RPMI7951 (cell line): ENCODE measurements around the gene VCX2. TPM values are rescaled to one million over a fixed set of nuclear protein-coding genes. Genes with fewer than 3 reads are reported as not detected.
"Not testable (repeated sequence)": the region's sequence is repeated elsewhere in the genome, so short reads cannot be mapped to it uniquely, and the experiment has no call there.

Source experiments
- DNase-seq: peaks from one replicate; pipeline ENCODE4 v3.0.0-alpha.2; 2012; ENCODE audit warnings: low read depth
- total RNA-seq: library from RNA; depleted of rRNA; stranded (reverse); fragments of >200 nt; shearing (Covaris generic); gene quantifications from 2 replicates; pipeline ENCODE4 v1.2.3, GENCODE V29; 2014; rRNA removed

VCX2 gene
- total RNA-seq: not detected in 2 replicates

- DNase-seq: not testable (repeated sequence)
These were observed at the start of gene VCX2 for GRCh38 chrX:8171169-8171568. VCX2 (minus strand) TSS chrX:8171267; CDS start chrX:8170643, 624 bp downstream.

DNA sequence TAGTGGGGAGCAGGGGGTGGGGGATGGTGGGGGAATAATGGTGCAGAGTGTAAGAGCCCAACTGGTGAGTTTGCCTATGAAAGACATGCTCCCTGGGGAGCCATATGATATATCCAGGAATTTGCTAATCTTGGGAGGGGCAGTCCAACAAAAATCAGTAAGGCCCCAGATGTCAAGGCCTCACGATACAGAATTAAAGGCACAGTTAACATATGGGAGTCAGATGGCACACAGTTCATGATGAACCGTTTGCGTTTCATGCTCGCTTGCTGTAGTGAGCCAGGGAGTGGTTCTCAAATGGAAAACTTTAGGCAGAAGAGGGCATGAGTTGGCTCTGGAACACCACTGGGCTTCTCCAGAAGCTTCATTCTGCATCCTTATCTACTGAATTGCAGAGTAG is 33.9 kb upstream of the VCX2 start:
- no peak for DNase-seq

- DNase-seq: no peak
These were observed 33.3 kb upstream of the VCX2 start for GRCh38 chrX:8204169-8204935.

- no peak for DNase-seq
These were observed 30.8 kb upstream of the VCX2 start for GRCh38 chrX:8201896-8202331.

GRCh38 chrX:8196776-8197175 is 25.7 kb upstream of the VCX2 start:
- no peak for DNase-seq

GRCh38 chrX:8194216-8194615 is 23.1 kb upstream of the VCX2 start:
- DNase-seq: no peak

GRCh38 chrX:8192276-8192675 is 21.2 kb upstream of the VCX2 start:
- DNase-seq: no peak

DNA sequence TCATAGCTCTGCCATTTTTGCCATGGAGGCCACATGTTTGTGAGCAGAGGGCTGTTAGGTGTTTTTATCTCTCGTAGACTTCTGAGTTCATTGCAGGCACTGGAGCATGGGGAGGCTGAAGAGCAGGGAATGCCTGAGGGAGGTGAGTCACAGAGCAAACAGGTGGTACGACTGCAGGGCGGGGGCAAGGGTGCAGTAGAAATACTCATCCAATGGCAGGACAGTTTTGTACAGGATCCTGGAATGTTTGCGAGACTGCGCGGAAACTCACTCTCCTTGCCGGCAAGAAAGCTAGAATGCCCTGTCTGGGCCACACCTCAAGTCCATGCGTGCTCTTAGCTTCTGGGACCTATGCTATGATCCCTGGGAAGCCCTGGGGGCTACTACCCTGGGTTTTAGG is 20.0 kb upstream of the VCX2 start:
- DNase-seq: no peak

DNA sequence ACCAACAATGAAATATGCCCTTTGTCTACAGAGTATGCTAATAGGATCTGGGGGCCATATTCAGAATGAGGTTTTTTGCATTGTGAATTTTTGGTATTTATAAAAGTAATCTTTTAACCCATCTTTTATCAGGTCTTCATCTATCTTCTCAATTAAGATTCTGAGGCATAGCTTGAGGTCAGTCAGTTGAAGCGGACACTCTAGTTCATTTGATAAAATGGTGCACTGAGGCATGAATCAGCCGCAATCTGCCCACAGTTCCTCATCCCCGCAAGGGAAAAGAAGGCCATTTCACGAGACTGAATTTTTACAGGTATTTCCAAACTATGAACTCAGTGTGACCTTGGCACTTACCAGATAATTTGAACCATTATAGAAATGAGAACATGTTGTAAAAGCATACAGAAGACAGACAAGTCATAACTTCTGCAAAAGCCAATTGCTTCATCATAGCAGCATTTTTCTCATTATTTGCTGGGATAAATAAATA is 19.3 kb upstream of the VCX2 start:
- no peak for DNase-seq

DNA sequence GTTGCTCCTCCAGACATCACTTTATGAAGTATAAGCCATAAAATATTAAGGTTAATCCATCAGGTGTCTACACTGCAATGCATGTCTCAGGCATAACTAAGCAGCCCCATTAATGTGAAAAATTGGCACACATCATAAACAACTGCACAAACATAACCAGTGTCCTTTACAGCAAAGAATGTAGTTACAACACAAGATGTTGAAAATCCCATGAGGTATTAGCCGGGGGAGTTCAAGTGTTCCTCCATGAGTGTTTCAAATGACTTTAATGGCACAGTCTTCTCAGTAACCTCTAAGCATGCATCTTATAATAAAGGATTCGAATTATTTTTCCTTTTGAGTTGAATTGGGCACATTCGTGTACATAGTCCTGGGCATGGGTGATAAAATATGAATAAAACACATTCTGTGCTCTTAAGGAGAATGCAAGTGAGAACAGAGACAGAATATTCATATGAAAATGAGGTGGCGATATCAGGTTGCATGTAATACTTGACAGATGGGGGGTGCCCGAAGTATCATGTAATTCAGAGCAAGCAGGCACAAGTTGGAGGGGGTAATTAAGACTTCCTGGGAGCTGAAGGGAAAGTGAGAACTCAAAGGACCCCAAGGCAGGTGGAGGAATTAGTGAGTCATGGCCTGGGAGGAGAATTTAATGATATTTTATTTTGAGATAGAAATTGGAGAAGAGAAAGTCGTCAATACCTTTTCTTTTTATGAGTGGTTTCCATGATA is 18.2 kb upstream of the VCX2 start:
- DNase-seq: no peak

DNA sequence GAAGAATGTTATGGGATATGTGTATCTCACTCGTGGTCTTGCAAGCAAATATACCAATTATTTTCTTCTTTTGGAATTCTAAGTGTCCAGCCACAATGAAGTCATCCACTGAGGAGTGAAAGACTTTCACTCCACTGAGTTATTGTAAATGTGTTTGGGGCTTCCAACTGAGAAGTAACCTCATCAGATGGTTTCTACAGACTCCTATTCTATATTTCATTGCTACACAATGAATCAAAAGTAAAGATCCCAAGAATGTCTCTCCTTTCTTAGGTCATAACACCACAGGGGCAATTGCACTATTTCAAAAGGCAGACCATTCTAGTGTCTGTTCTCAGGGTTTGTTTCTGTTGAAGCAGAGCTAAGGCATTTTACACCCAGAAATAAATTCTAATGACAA is 12.3 kb upstream of the VCX2 start:
- no peak for DNase-seq

GRCh38 chrX:8179656-8180055 is 8.6 kb upstream of the VCX2 start:
- DNase-seq: no peak

DNA sequence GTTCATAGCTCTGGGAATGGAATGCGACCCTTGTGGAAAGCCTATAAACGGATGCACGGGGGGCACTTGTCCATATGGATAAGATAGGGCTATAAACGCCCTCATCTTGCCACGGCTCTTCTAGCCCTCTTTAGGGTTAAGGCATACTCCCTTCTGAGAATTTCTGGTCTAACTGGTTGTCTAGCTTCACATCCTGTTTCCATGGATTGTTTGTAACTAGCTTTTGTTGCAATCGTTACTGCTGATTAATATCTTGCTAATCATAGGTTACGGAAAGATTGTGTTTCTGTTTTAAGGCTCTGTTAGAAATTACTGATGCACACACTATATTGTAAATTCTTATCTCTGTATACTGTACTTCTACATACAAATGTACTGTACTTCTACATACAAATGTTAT is 17.1 kb downstream of the VCX2 start:
- DNase-seq: not testable (repeated sequence)

DNA sequence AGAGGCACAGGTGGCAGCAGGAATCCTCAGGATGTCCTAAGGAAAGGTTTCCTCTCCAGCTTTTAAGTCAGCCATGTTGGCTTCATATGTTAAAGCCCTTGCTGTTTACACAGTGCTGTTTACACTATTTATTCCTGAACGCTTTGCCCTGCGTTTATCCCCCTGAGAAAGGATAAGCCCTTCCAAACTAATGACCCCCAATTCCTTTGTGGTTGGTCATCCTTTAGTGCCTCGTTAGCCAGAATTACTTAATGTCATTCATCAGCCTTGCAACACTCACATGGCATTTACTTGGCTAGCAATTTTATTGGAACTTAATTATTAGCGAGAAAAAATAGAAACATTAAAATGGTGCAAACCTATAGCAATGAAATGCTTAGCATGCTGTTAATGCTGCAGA is 23.8 kb downstream of the VCX2 start:
- no peak for DNase-seq

GRCh38 chrX:8144925-8145324 is 26.1 kb downstream of the VCX2 start:
- no peak for DNase-seq

- no peak for DNase-seq
These were observed 29.2 kb downstream of the VCX2 start for GRCh38 chrX:8141896-8142295.

DNA sequence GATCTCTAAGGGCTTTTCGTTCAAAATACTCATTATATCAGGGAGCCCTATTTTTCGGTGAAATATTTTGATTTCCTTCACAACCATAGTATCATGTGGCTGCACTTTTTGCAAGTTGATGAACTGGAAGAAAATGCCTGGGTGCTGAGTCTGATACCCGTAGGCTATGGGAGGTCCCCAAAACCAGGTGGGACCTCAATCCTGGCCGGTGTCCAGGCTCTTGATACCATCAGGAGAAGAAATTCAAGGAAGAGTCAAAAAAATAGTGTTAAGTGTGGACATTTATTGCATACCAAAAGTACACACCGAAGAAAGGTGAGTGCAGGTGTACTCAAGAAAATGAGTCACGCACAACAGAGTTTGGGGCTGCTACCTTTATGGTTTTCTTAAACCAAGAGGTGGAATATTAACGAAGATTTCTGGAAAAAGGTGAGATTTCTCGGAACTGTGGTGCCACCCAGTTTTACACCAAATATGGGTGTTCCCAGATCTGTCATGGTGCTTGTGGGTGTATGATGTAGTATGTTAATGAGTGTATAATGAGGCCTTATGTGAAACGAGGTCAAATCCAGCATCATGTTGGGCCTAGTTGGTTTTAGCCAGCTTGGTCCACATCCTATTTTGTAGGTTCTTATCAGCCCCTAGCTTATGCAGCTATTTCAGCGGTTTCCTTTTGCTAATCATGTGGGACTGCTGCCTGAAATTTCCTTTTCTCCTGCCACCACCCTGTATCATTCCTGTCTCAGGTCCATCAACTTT is 29.9 kb downstream of the VCX2 start:
- DNase-seq: no peak

GRCh38 chrX:8139716-8140115 is 31.4 kb downstream of the VCX2 start:
- no peak for DNase-seq

GRCh38 chrX:8138252-8138651 is 32.8 kb downstream of the VCX2 start:
- no peak for DNase-seq

DNA sequence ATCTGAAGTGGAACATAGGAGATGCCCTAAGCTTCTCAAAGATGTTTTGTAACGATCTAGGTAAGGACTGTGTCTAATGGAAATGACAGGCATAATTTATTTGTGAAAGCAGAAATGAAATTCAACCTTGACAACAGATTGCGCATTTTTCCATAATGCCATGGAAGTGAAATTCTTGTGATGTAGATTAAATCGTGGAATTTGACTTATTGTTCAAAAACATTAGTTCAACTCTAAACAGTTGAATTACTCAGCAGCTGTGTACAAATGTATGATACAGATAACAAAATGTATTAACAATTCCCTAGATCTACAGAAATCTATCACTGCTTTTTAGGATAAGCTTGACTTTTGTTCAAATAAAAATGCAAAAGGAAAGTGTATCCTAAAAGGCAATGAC is 44.4 kb downstream of the VCX2 start:
- no peak for DNase-seq

DNA sequence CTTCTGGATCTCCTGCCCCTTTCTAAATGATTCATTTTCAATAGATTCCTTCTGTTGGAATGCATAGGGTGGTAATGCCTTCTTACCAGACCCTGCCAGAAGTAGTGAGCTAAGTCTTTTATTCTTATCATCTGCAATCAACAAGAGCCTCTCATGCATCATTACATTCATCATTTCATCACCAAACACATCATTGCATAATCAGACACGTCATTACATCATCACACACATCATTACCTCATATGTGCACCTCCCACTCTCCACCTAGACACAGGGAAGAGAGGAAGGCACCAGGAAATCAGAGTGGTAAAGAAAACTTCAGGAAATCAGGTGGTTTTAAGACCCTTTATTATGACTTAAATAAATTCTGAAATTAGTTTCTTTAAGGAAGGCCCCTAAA is 45.0 kb downstream of the VCX2 start:
- no peak for DNase-seq

DNA sequence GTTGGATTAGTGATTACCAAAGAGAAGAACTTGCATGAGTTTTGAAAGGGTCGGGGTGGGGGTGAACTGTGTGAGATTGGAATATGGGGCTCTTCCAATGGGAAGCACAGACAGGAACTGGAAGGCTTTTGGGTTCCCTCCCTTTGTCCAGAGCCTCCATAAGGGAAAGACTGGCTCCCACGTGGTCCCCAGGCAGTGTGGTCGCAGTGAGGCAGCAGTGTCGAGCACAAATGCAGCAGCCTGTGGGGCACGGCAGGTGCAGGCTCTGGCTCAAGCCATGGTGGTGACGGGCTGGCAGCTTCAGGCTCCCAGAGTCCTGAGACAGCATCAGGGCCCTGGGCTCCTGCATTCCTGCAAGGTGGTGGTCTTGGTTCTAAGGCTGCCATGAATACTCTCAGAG is 45.5 kb downstream of the VCX2 start:
- DNase-seq: no peak
